ENCODE results near the gene ZNF527.
A peak's percentile ranks its signal among the peaks of the same experiment; 100 is the strongest.

ZNF527 gene

DNA sequence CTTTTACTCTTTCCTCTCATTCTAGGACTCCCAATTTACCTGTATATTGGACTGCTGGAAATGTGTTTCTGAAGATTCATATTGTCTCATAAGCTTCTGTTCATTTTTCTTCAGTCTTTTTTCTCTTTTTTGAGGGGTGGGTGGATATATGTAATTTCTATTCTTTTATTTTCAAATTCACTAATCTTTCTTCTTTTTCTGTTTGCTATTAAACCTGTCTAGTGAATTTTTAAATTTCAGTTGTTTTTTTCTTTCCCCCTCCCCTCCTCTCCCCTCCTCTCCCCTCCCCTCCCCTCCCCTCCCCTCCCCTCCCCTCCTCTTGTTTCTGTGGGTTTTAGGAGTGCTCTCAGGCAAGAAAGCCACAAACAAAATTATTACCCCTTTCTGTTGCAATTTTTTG lies 16.9 kb upstream of the ZNF527 start:
- no peak overlapping the region for H2AK5ac ChIP-seq (ENCODE audit: low read length)
- no peaks in the 10 kb centered on the region for H3K4me1 ChIP-seq (ENCODE audit: control insufficient read depth in 1 of 2, insufficient read depth in 2 of 2, low read length in 2 of 2)
- H4K8ac ChIP-seq (ENCODE audit: low read depth, low read length): no peak overlapping the region
- peaks cover 5 to 12% of the 10 kb centered on the region in 2 experiments for H3K36me3 ChIP-seq (ENCODE audit: control insufficient read depth in 1 of 2, insufficient read depth in 2 of 2, low read length in 2 of 2)
- H3K79me1 ChIP-seq (ENCODE audit: low read length): no peaks in the 10 kb centered on the region
- no peak overlapping the region for H3K14ac ChIP-seq (ENCODE audit: low read length)
- no peaks in the 10 kb centered on the region for H3K9me3 ChIP-seq (ENCODE audit: insufficient read depth, low read depth, low read length)
- no peak overlapping the region for H3K4ac ChIP-seq (ENCODE audit: low read depth, low read length)
- no peak overlapping the region for H3K9ac ChIP-seq (ENCODE audit: low read length)
- H2BK5ac ChIP-seq (ENCODE audit: low read depth, low read length, poor library complexity): no peak overlapping the region
- no peak for DNase-seq
- no peak overlapping the region for H3K18ac ChIP-seq (ENCODE audit: low read length)
- H4K12ac ChIP-seq (ENCODE audit: low read depth, low read length): no peak overlapping the region
- no peak overlapping the region for H3K4me2 ChIP-seq (ENCODE audit: low read length)
- no peak overlapping the region for H2BK12ac ChIP-seq (ENCODE audit: low read length)
- no peaks in the 10 kb centered on the region for H3K27me3 ChIP-seq (ENCODE audit: insufficient read depth, low read length)
- H4K91ac ChIP-seq (ENCODE audit: low read depth, low read length): no peak overlapping the region
- no peaks in the 10 kb centered on the region for H3K79me2 ChIP-seq (ENCODE audit: control insufficient read depth, insufficient read depth, low read length, poor library complexity)
- no peak overlapping the region for H2AFZ ChIP-seq (ENCODE audit: insufficient read depth, low read length, poor library complexity)
- no peak overlapping the region for H2BK120ac ChIP-seq (ENCODE audit: insufficient read depth, low read length, poor library complexity)
- no peak overlapping the region for H3K23ac ChIP-seq (ENCODE audit: low read length)
- H3K4me3 ChIP-seq (ENCODE audit: low read depth, low read length): no peak overlapping the region
- no peak overlapping the region for H3K27ac ChIP-seq (ENCODE audit: low read depth, low read length)

DNA sequence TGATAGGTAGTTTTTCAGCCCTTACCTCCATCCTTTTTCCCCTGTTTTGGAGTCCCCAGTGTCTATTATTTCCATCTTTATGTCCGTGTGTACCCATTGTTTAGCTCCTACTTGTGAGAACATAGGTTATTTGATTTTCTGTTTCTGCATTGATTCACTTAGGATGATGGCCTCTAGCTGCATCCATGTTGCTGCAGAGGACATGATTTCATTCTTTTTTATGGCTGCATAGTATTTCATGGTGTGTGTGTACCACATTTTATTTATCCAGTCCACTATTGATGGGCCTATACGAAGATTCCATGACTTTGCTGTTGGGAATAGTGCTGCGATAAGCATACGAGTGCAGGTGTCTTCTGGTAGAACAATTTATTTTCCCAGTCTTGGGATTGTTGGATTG lies 15.0 kb upstream of the ZNF527 start:
- Histone ChIP-seq H4K8ac (ENCODE audit: low read depth, low read length) (no peak overlapping the region), H3K4me1 (ENCODE audit: control insufficient read depth in 1 of 2, insufficient read depth in 2 of 2, low read length in 2 of 2) (no peaks in the 10 kb centered on the region), H3K79me2 (ENCODE audit: control insufficient read depth, insufficient read depth, low read length, poor library complexity) (no peaks in the 10 kb centered on the region), H2BK5ac (ENCODE audit: low read depth, low read length, poor library complexity) (no peak overlapping the region), H3K4ac (ENCODE audit: low read depth, low read length) (no peak overlapping the region), H4K12ac (ENCODE audit: low read depth, low read length) (no peak overlapping the region), H3K79me1 (ENCODE audit: low read length) (no peaks in the 10 kb centered on the region), H4K91ac (ENCODE audit: low read depth, low read length) (no peak overlapping the region), H3K27ac (ENCODE audit: low read depth, low read length) (no peak overlapping the region), H3K27me3 (ENCODE audit: insufficient read depth, low read length) (no peaks in the 10 kb centered on the region), H3K18ac (ENCODE audit: low read length) (no peak overlapping the region), H3K9me3 (ENCODE audit: insufficient read depth, low read depth, low read length) (no peaks in the 10 kb centered on the region), H3K23ac (ENCODE audit: low read length) (no peak overlapping the region), H2BK12ac (ENCODE audit: low read length) (no peak overlapping the region), H2BK120ac (ENCODE audit: insufficient read depth, low read length, poor library complexity) (no peak overlapping the region), H3K14ac (ENCODE audit: low read length) (no peak overlapping the region), H3K36me3 (ENCODE audit: control insufficient read depth in 1 of 2, insufficient read depth in 2 of 2, low read length in 2 of 2) (peaks cover 2 to 6% of the 10 kb centered on the region in 2 experiments), H2AK5ac (ENCODE audit: low read length) (no peak overlapping the region), H3K4me2 (ENCODE audit: low read length) (no peak overlapping the region), H2AFZ (ENCODE audit: insufficient read depth, low read length, poor library complexity) (no peak overlapping the region), H3K4me3 (ENCODE audit: low read depth, low read length) (no peak overlapping the region), H3K9ac (ENCODE audit: low read length) (no peak overlapping the region)
- no peak for DNase-seq
- no CpG with 5 or more reads among the region's 4 CpGs for WGBS (ENCODE audit: extremely low coverage, insufficient coverage, insufficient read length)

DNA sequence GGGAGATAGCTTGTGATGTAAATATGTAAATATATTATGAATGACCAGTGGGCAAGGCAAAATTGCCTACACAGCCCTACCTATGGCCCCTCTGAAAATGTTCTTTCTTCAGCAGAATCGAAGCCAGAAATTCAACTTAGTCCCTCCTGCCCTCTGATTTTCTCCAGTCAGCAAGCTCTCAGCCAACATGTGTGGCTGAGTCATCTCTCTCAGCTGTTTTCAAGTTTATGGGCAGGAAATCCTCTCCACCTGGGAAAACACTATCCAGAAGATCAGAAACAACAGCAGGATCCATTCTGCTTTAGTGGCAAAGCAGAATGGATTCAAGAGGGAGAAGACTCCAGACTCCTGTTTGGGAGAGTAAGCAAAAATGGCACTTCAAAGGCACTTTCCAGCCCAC lies 8.9 kb upstream of the ZNF527 start:
- Histone ChIP-seq H3K79me2 (ENCODE audit: control insufficient read depth, insufficient read depth, low read length, poor library complexity) (no peaks in the 10 kb centered on the region), H2BK5ac (ENCODE audit: low read depth, low read length, poor library complexity) (no peak overlapping the region), H2BK120ac (ENCODE audit: insufficient read depth, low read length, poor library complexity) (no peak overlapping the region), H4K91ac (ENCODE audit: low read depth, low read length) (no peak overlapping the region), H3K4me3 (ENCODE audit: low read depth, low read length) (no peak overlapping the region), H3K14ac (ENCODE audit: low read length) (no peak overlapping the region), H3K27ac (ENCODE audit: low read depth, low read length) (no peak overlapping the region), H3K18ac (ENCODE audit: low read length) (no peak overlapping the region), H3K79me1 (ENCODE audit: low read length) (no peaks in the 10 kb centered on the region), H3K9me3 (ENCODE audit: insufficient read depth, low read depth, low read length) (peaks cover 19% of the 10 kb centered on the region), H3K4me2 (ENCODE audit: low read length) (no peak overlapping the region), H3K4ac (ENCODE audit: low read depth, low read length) (no peak overlapping the region), H3K23ac (ENCODE audit: low read length) (no peak overlapping the region), H3K9ac (ENCODE audit: low read length) (no peak overlapping the region), H3K36me3 (ENCODE audit: control insufficient read depth in 1 of 2, insufficient read depth in 2 of 2, low read length in 2 of 2) (peaks cover 27 to 32% of the 10 kb centered on the region in 2 experiments), H2AFZ (ENCODE audit: insufficient read depth, low read length, poor library complexity) (no peak overlapping the region), H3K4me1 (ENCODE audit: control insufficient read depth in 1 of 2, insufficient read depth in 2 of 2, low read length in 2 of 2) (no peaks in the 10 kb centered on the region), H4K8ac (ENCODE audit: low read depth, low read length) (no peak overlapping the region), H3K27me3 (ENCODE audit: insufficient read depth, low read length) (no peaks in the 10 kb centered on the region), H4K12ac (ENCODE audit: low read depth, low read length) (no peak overlapping the region), H2AK5ac (ENCODE audit: low read length) (no peak overlapping the region), H2BK12ac (ENCODE audit: low read length) (no peak overlapping the region)
- no peak for DNase-seq
- WGBS (ENCODE audit: extremely low coverage, insufficient coverage, insufficient read length): no CpG with 5 or more reads among the region's 1 CpG

DNA sequence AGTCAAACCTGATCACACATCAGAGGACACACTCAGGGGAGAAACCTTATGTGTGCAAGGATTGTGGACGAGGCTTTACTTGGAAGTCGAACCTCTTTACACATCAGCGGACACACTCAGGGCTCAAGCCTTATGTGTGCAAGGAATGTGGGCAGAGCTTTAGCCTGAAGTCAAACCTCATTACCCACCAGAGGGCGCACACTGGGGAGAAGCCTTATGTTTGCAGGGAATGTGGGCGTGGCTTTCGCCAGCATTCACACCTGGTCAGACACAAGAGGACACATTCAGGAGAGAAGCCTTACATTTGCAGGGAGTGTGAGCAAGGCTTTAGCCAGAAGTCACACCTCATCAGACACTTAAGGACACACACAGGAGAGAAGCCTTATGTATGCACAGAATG lies 8.2 kb upstream of the ZNF527 start:
- no peak overlapping the region for H3K27ac ChIP-seq (ENCODE audit: low read depth, low read length)
- DNase-seq: peak; percentile 52
- H3K79me2 ChIP-seq (ENCODE audit: control insufficient read depth, insufficient read depth, low read length, poor library complexity): no peaks in the 10 kb centered on the region
- H3K79me1 ChIP-seq (ENCODE audit: low read length): no peaks in the 10 kb centered on the region
- no peak overlapping the region for H2BK12ac ChIP-seq (ENCODE audit: low read length)
- H3K27me3 ChIP-seq (ENCODE audit: insufficient read depth, low read length): no peaks in the 10 kb centered on the region
- no peak overlapping the region for H4K91ac ChIP-seq (ENCODE audit: low read depth, low read length)
- no peak overlapping the region for H2BK120ac ChIP-seq (ENCODE audit: insufficient read depth, low read length, poor library complexity)
- peaks cover 27 to 32% of the 10 kb centered on the region in 2 experiments for H3K36me3 ChIP-seq (ENCODE audit: control insufficient read depth in 1 of 2, insufficient read depth in 2 of 2, low read length in 2 of 2)
- H4K8ac ChIP-seq (ENCODE audit: low read depth, low read length): no peak overlapping the region
- H3K4me3 ChIP-seq (ENCODE audit: low read depth, low read length): no peak overlapping the region
- no peak overlapping the region for H2AK5ac ChIP-seq (ENCODE audit: low read length)
- no peak overlapping the region for H3K4ac ChIP-seq (ENCODE audit: low read depth, low read length)
- no peak overlapping the region for H4K12ac ChIP-seq (ENCODE audit: low read depth, low read length)
- H2BK5ac ChIP-seq (ENCODE audit: low read depth, low read length, poor library complexity): no peak overlapping the region
- WGBS (ENCODE audit: extremely low coverage, insufficient coverage, insufficient read length): no CpG with 5 or more reads among the region's 6 CpGs
- no peak overlapping the region for H3K14ac ChIP-seq (ENCODE audit: low read length)
- no peak overlapping the region for H3K18ac ChIP-seq (ENCODE audit: low read length)
- H3K9me3 ChIP-seq (ENCODE audit: insufficient read depth, low read depth, low read length): peaks cover 19% of the 10 kb centered on the region
- H3K9ac ChIP-seq (ENCODE audit: low read length): no peak overlapping the region
- H3K4me2 ChIP-seq (ENCODE audit: low read length): no peak overlapping the region
- H2AFZ ChIP-seq (ENCODE audit: insufficient read depth, low read length, poor library complexity): no peak overlapping the region
- no peaks in the 10 kb centered on the region for H3K4me1 ChIP-seq (ENCODE audit: control insufficient read depth in 1 of 2, insufficient read depth in 2 of 2, low read length in 2 of 2)
- no peak overlapping the region for H3K23ac ChIP-seq (ENCODE audit: low read length)
